Measurements from ENCODE around the gene EYA2. TPM values are rescaled to one million over a fixed set of nuclear protein-coding genes. Genes with fewer than 3 reads are reported as not detected.

EYA2 gene
- total and polyA plus RNA-seq, 4 donors, result 0.17 to 0.54 (median 0.23) TPM; not detected in 1

DNA sequence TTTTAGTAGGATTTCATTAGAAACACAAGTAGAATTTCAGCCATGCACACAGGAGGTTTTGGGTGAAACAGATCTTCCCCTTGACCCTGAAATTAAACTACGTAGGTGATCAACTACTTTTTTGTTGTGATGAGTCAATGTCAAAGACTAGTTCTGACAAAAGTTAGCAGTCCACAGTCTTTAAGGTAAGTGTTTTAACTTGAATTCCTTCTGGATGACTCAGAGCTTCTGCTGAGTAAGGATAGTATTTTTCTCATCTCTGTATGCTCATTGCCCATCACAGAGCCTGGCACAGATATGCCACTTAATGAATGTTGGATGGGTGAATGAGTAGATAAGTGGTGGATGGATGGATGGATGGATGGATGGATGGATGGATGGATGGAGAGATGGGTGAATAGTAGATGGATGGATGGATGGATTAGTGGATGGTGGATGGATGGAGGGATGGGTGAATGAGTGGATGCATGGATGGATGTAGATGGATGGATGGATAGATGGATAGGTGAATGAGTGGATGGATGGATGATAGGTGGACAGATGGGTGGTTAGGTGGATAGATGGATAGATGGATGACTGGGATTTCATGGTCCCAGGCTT, 296.5 kb downstream of the EYA2 start:
- Histone ChIP-seq H3K9me3 (ENCODE audit: control insufficient read depth in 4 of 4, low read length in 3 of 4) (no peaks in the 10 kb centered on the region), H3K27me3 (ENCODE audit: control insufficient read depth in 4 of 4, insufficient read depth in 4 of 4, low read length in 3 of 4) (no peaks in the 10 kb centered on the region), H3K9ac (ENCODE audit: low read depth in 1 of 2, low read length in 2 of 2) (no peak overlapping the region), H3K4me1 (ENCODE audit: control insufficient read depth in 4 of 4, insufficient read depth in 4 of 4, low read length in 3 of 4) (no peaks in the 10 kb centered on the region), H3K36me3 (ENCODE audit: control insufficient read depth in 4 of 4, insufficient read depth in 3 of 4, low read depth in 1 of 4, low read length in 3 of 4) (peaks cover 0 to 2% (median 0%) of the 10 kb centered on the region in 4 donors), H3K27ac (ENCODE audit: low read depth in 1 of 2, low read length in 2 of 2) (no peak overlapping the region), H3K4me3 (ENCODE audit: low read depth in 1 of 3, low read length in 3 of 3) (no peak overlapping the region)
- WGBS, result 91% methylated on average over 1 of the region's 1 CpG
- DNase-seq (ENCODE audit: low spot score), result no peak
- TF ChIP-seq, protein P1, sequence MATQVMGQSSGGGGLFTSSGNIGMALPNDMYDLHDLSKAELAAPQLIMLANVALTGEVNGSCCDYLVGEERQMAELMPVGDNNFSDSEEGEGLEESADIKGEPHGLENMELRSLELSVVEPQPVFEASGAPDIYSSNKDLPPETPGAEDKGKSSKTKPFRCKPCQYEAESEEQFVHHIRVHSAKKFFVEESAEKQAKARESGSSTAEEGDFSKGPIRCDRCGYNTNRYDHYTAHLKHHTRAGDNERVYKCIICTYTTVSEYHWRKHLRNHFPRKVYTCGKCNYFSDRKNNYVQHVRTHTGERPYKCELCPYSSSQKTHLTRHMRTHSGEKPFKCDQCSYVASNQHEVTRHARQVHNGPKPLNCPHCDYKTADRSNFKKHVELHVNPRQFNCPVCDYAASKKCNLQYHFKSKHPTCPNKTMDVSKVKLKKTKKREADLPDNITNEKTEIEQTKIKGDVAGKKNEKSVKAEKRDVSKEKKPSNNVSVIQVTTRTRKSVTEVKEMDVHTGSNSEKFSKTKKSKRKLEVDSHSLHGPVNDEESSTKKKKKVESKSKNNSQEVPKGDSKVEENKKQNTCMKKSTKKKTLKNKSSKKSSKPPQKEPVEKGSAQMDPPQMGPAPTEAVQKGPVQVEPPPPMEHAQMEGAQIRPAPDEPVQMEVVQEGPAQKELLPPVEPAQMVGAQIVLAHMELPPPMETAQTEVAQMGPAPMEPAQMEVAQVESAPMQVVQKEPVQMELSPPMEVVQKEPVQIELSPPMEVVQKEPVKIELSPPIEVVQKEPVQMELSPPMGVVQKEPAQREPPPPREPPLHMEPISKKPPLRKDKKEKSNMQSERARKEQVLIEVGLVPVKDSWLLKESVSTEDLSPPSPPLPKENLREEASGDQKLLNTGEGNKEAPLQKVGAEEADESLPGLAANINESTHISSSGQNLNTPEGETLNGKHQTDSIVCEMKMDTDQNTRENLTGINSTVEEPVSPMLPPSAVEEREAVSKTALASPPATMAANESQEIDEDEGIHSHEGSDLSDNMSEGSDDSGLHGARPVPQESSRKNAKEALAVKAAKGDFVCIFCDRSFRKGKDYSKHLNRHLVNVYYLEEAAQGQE (IDR thresholded peaks at IDR 0.05), result no peak
- TF ChIP-seq ATF3 (IDR thresholded peaks at IDR 0.05), result no peak
- no peak for TF ChIP-seq RAD21 (IDR thresholded peaks at IDR 0.05)
- TF ChIP-seq GABPA (IDR thresholded peaks at IDR 0.05 in 1 of 2, conservative IDR thresholded peaks at IDR 0.05 in 1 of 2), result no peak
- TF ChIP-seq NR2F2 (IDR thresholded peaks at IDR 0.05), result no peak
- TF ChIP-seq, protein P2, sequence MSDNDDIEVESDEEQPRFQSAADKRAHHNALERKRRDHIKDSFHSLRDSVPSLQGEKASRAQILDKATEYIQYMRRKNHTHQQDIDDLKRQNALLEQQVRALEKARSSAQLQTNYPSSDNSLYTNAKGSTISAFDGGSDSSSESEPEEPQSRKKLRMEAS (IDR thresholded peaks at IDR 0.05), result no peak

DNA sequence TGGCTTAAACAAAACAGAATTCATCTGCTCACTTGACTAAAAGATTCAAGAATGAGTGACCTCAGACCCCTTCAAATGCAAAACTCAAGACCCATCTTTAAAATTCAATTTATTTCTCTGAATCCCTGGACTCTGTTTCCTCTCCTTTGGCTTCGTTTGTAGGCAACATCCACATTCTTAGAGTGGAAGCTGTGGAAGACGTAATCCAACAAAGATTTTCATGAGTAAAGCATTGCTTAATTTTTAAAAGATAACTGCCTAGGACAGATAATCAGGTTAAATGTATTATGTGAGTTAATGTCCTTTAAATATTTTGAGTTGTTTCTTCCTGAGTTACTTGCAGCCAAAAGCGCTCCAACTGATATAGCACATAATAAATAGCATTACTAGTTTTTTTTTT, 297.3 kb downstream of the EYA2 start:
- H3K27me3 ChIP-seq (ENCODE audit: control insufficient read depth in 4 of 4, insufficient read depth in 4 of 4, low read length in 3 of 4), result no peaks in the 10 kb centered on the region
- no peak for TF ChIP-seq SP1 (IDR thresholded peaks at IDR 0.05)
- TF ChIP-seq NR2F2 (IDR thresholded peaks at IDR 0.05), result no peak
- TF ChIP-seq, protein P1 (IDR thresholded peaks at IDR 0.05), result no peak
- TF ChIP-seq, protein P3, sequence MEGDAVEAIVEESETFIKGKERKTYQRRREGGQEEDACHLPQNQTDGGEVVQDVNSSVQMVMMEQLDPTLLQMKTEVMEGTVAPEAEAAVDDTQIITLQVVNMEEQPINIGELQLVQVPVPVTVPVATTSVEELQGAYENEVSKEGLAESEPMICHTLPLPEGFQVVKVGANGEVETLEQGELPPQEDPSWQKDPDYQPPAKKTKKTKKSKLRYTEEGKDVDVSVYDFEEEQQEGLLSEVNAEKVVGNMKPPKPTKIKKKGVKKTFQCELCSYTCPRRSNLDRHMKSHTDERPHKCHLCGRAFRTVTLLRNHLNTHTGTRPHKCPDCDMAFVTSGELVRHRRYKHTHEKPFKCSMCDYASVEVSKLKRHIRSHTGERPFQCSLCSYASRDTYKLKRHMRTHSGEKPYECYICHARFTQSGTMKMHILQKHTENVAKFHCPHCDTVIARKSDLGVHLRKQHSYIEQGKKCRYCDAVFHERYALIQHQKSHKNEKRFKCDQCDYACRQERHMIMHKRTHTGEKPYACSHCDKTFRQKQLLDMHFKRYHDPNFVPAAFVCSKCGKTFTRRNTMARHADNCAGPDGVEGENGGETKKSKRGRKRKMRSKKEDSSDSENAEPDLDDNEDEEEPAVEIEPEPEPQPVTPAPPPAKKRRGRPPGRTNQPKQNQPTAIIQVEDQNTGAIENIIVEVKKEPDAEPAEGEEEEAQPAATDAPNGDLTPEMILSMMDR (IDR thresholded peaks at IDR 0.05; ENCODE audit: low read depth, low read length, missing input control), result no peak
- TF ChIP-seq GABPA (IDR thresholded peaks at IDR 0.05 in 1 of 2, conservative IDR thresholded peaks at IDR 0.05 in 1 of 2), result no peak
- no peak for TF ChIP-seq YY1 (IDR thresholded peaks at IDR 0.05)
- TF ChIP-seq ZBTB33 (IDR thresholded peaks at IDR 0.05), result no peak
- TF ChIP-seq JUND (IDR thresholded peaks at IDR 0.05), result no peak
- no peak for TF ChIP-seq FOXA1 (IDR thresholded peaks at IDR 0.05)
- no peak for TF ChIP-seq FOXA2 (IDR thresholded peaks at IDR 0.05)
- no peak for TF ChIP-seq ATF3 (IDR thresholded peaks at IDR 0.05)
- TF ChIP-seq TAF1 (conservative IDR thresholded peaks at IDR 0.05), result no peak
- TF ChIP-seq RAD21 (IDR thresholded peaks at IDR 0.05), result no peak
- no peak for TF ChIP-seq RXRA (IDR thresholded peaks at IDR 0.05)
- TF ChIP-seq HNF4G (IDR thresholded peaks at IDR 0.05), result no peak
- TF ChIP-seq HNF4A (conservative IDR thresholded peaks at IDR 0.05), result no peak
- TF ChIP-seq, protein P2 (IDR thresholded peaks at IDR 0.05), result no peak
- no peak for TF ChIP-seq EGR1 (IDR thresholded peaks at IDR 0.05; ENCODE audit: low read depth in 2 of 2)
- peaks cover 0 to 3% (median 0%) of the 10 kb centered on the region in 4 donors for H3K4me1 ChIP-seq (ENCODE audit: control insufficient read depth in 4 of 4, insufficient read depth in 4 of 4, low read length in 3 of 4)
- H3K36me3 ChIP-seq (ENCODE audit: control insufficient read depth in 4 of 4, insufficient read depth in 3 of 4, low read depth in 1 of 4, low read length in 3 of 4), result peaks cover 0 to 2% (median 0%) of the 10 kb centered on the region in 4 donors
- H3K27ac ChIP-seq (ENCODE audit: low read depth in 1 of 2, low read length in 2 of 2), result no peak overlapping the region
- H3K9me3 ChIP-seq (ENCODE audit: control insufficient read depth in 4 of 4, low read length in 3 of 4), result no peaks in the 10 kb centered on the region
- H3K9ac ChIP-seq (ENCODE audit: low read depth in 1 of 2, low read length in 2 of 2), result no peak overlapping the region
- WGBS, result 83% methylated on average over 3 of the region's 3 CpGs
- no peak for DNase-seq (ENCODE audit: low spot score)
- H3K4me3 ChIP-seq (ENCODE audit: low read depth in 1 of 3, low read length in 3 of 3), result no peak overlapping the region
